IPS-20b (cell line): ENCODE measurements around the gene NR3C2.
"Not testable (repeated sequence)": the region's sequence is repeated elsewhere in the genome, so short reads cannot be mapped to it uniquely, and the experiment has no call there.

Source experiments
- H3K27ac ChIP-seq: one replicate; pipeline ENCODE4 v1.5.1; 2013; ENCODE audit warnings: low read length
- H3K27me3 ChIP-seq: 2 replicates; pipeline ENCODE4 v1.6.1; 2013; ENCODE audit warnings: mild to moderate bottlenecking, low read length, inconsistent platforms; ENCODE audit not compliant: insufficient read depth
- H3K36me3 ChIP-seq: 2 replicates; pipeline ENCODE4 v1.6.1; 2013; ENCODE audit warnings: low read depth, mild to moderate bottlenecking, inconsistent platforms, low read length, moderate library complexity; ENCODE audit not compliant: insufficient read depth
- H3K4me1 ChIP-seq: 2 replicates; pipeline ENCODE4 v1.6.1; 2013; ENCODE audit warnings: mild to moderate bottlenecking, control low read depth, inconsistent platforms, low read length, moderate library complexity; ENCODE audit not compliant: insufficient read depth
- H3K4me3 ChIP-seq: 2 replicates; pipeline ENCODE4 v1.5.1; 2013; ENCODE audit warnings: mild to moderate bottlenecking, low read length, inconsistent platforms
- H3K9ac ChIP-seq: 2 replicates; pipeline ENCODE4 v1.6.1; 2013; ENCODE audit warnings: low read depth, mild to moderate bottlenecking, inconsistent platforms, low read length, moderate library complexity
- H3K9me3 ChIP-seq: 2 replicates; pipeline ENCODE4 v1.6.1; 2013; ENCODE audit warnings: mild to moderate bottlenecking, low read depth, low read length, inconsistent platforms; ENCODE audit not compliant: insufficient read depth

The NR3C2 gene

GRCh38 chr4:148092316-148093014 lies 349.7 kb downstream of the NR3C2 start:
- Histone ChIP-seq H3K27me3 (no peaks in the 10 kb centered on the region), H3K9ac (no peak overlapping the region), H3K4me3 (no peak overlapping the region), H3K27ac (no peak overlapping the region), H3K36me3 (no peaks in the 10 kb centered on the region), H3K4me1 (no peaks in the 10 kb centered on the region), H3K9me3 (no peaks in the 10 kb centered on the region)

GRCh38 chr4:148091896-148092295 lies 350.3 kb downstream of the NR3C2 start:
- Histone ChIP-seq H3K9me3 (no peaks in the 10 kb centered on the region), H3K36me3 (no peaks in the 10 kb centered on the region), H3K4me3 (no peak overlapping the region)

GRCh38 chr4:148090503-148091476 lies 351.4 kb downstream of the NR3C2 start:
- no peak overlapping the region for H3K9ac ChIP-seq
- no peaks in the 10 kb centered on the region for H3K36me3 ChIP-seq
- H3K27me3 ChIP-seq, result no peaks in the 10 kb centered on the region
- H3K27ac ChIP-seq, result no peak overlapping the region
- no peak overlapping the region for H3K4me3 ChIP-seq
- no peaks in the 10 kb centered on the region for H3K9me3 ChIP-seq
- no peaks in the 10 kb centered on the region for H3K4me1 ChIP-seq

More at GRCh38 chr4:148091896-148092295, 350.3 kb downstream of the NR3C2 start:
- Histone ChIP-seq H3K27ac (no peak overlapping the region), H3K9ac (no peak overlapping the region), H3K27me3 (no peaks in the 10 kb centered on the region), H3K4me1 (no peaks in the 10 kb centered on the region)

- Histone ChIP-seq H3K36me3 (no peaks in the 10 kb centered on the region), H3K27ac (no peak overlapping the region), H3K4me3 (no peak overlapping the region), H3K27me3 (no peaks in the 10 kb centered on the region), H3K4me1 (no peaks in the 10 kb centered on the region), H3K9me3 (no peaks in the 10 kb centered on the region), H3K9ac (no peak overlapping the region)
Observed at GRCh38 chr4:148090029-148090428, 352.2 kb downstream of the NR3C2 start.

- Histone ChIP-seq H3K4me3 (no peak overlapping the region), H3K36me3 (no peaks in the 10 kb centered on the region), H3K4me1 (no peaks in the 10 kb centered on the region), H3K9me3 (no peaks in the 10 kb centered on the region), H3K27ac (no peak overlapping the region), H3K9ac (no peak overlapping the region), H3K27me3 (no peaks in the 10 kb centered on the region)
Observed at GRCh38 chr4:148089624-148090023, 352.6 kb downstream of the NR3C2 start.

GRCh38 chr4:148083073-148083472 lies 359.1 kb downstream of the NR3C2 start:
- not testable (repeated sequence) for H3K27ac ChIP-seq, H3K36me3 ChIP-seq, H3K27me3 ChIP-seq, H3K4me3 ChIP-seq, H3K9ac ChIP-seq, H3K9me3 ChIP-seq, H3K4me1 ChIP-seq

- no peaks in the 10 kb centered on the region for H3K9me3 ChIP-seq
- H3K27me3 ChIP-seq, result no peaks in the 10 kb centered on the region
- H3K4me1 ChIP-seq, result no peaks in the 10 kb centered on the region
- no peaks in the 10 kb centered on the region for H3K36me3 ChIP-seq
- H3K4me3 ChIP-seq, result no peak overlapping the region
- no peak overlapping the region for H3K27ac ChIP-seq
- no peak overlapping the region for H3K9ac ChIP-seq
Observed at GRCh38 chr4:148081745-148082144, 360.5 kb downstream of the NR3C2 start.

- Histone ChIP-seq H3K27ac (no peak overlapping the region), H3K9me3 (no peaks in the 10 kb centered on the region), H3K4me1 (no peaks in the 10 kb centered on the region), H3K27me3 (no peaks in the 10 kb centered on the region), H3K4me3 (no peak overlapping the region), H3K36me3 (no peaks in the 10 kb centered on the region), H3K9ac (no peak overlapping the region)
Observed at GRCh38 chr4:148081267-148081666, 360.9 kb downstream of the NR3C2 start.

GRCh38 chr4:148079961-148080360 lies 362.3 kb downstream of the NR3C2 start:
- H3K27me3 ChIP-seq, result no peaks in the 10 kb centered on the region
- no peaks in the 10 kb centered on the region for H3K36me3 ChIP-seq
- H3K9me3 ChIP-seq, result peaks cover 8% of the 10 kb centered on the region; the same call in 1 of the 2 replicates
- H3K27ac ChIP-seq, result no peak overlapping the region
- H3K4me1 ChIP-seq, result no peaks in the 10 kb centered on the region
- no peak overlapping the region for H3K9ac ChIP-seq
- no peak overlapping the region for H3K4me3 ChIP-seq

- Histone ChIP-seq H3K27me3 (no peaks in the 10 kb centered on the region), H3K27ac (no peak overlapping the region), H3K36me3 (no peaks in the 10 kb centered on the region), H3K9ac (no peak overlapping the region), H3K9me3 (peaks cover 25% of the 10 kb centered on the region; the same call in 1 of the 2 replicates), H3K4me3 (no peak overlapping the region), H3K4me1 (no peaks in the 10 kb centered on the region)
Observed at GRCh38 chr4:148078061-148078460, 364.2 kb downstream of the NR3C2 start.

- no peaks in the 10 kb centered on the region for H3K27me3 ChIP-seq
Observed at GRCh38 chr4:148077581-148077980, 364.6 kb downstream of the NR3C2 start.

GRCh38 chr4:148076964-148077363 lies 365.2 kb downstream of the NR3C2 start:
- peaks cover 25% of the 10 kb centered on the region; the same call in 1 of the 2 replicates for H3K9me3 ChIP-seq
- H3K4me3 ChIP-seq, result no peak overlapping the region
- H3K36me3 ChIP-seq, result no peaks in the 10 kb centered on the region
- no peak overlapping the region for H3K9ac ChIP-seq
- H3K4me1 ChIP-seq, result no peaks in the 10 kb centered on the region
- no peak overlapping the region for H3K27ac ChIP-seq
- H3K27me3 ChIP-seq, result no peaks in the 10 kb centered on the region

More at GRCh38 chr4:148077581-148077980, 364.6 kb downstream of the NR3C2 start:
- Histone ChIP-seq H3K4me3 (no peak overlapping the region), H3K4me1 (no peaks in the 10 kb centered on the region), H3K27ac (no peak overlapping the region), H3K36me3 (no peaks in the 10 kb centered on the region), H3K9ac (no peak overlapping the region), H3K9me3 (peaks cover 25% of the 10 kb centered on the region; the same call in 1 of the 2 replicates)
